HepG2 (cell line): ENCODE results near the gene SCMH1. TPM values are rescaled to one million over a fixed set of nuclear protein-coding genes. Genes with fewer than 3 reads are reported as not detected.
A peak's percentile ranks its signal among the peaks of the same experiment; 100 is the strongest.

Experiments
- CBX1 ChIP-seq: IDR thresholded peaks from one replicate; pipeline ENCODE4 v1.6.1; 2016; ENCODE audit warnings: antibody characterized with exemption, low read depth
- CC2D1A ChIP-seq: sonication (generic); formaldehyde crosslinking; IDR thresholded peaks from 2 replicates; pipeline ENCODE4 v1.8.1; 2023; ENCODE audit warnings: mild to moderate bottlenecking, missing genetic modification reagents
- EHMT2 ChIP-seq: fragments of 200-600 bp; sonication (generic); IDR thresholded peaks from 2 replicates; pipeline ENCODE4 v1.7.0; 2017; ENCODE audit warnings: antibody characterized with exemption, low read depth, low read length, borderline replicate concordance
- GATA4 ChIP-seq: sonication (generic); IDR thresholded peaks from 2 replicates; pipeline ENCODE4 v1.6.1; 2016; ENCODE audit warnings: antibody characterized with exemption, low read depth, borderline replicate concordance
- HNRNPUL1 ChIP-seq: fragments of 200-400 bp; formaldehyde crosslinking; IDR thresholded peaks from 2 replicates; pipeline ENCODE4 v1.6.1; 2017; ENCODE audit warnings: low read depth, mild to moderate bottlenecking, low read length, moderate library complexity
- PHF8 ChIP-seq: sonication (generic); formaldehyde crosslinking; IDR thresholded peaks from 2 replicates; pipeline ENCODE4 v1.5.0; 2020; ENCODE audit warnings: missing genetic modification reagents
- POGZ ChIP-seq: sonication (generic); formaldehyde crosslinking; IDR thresholded peaks from 2 replicates; pipeline ENCODE4 v1.4.0; 2020; ENCODE audit warnings: mild to moderate bottlenecking, missing genetic modification reagents
- ZBTB20 ChIP-seq: sonication (generic); formaldehyde crosslinking; IDR thresholded peaks from 2 replicates; pipeline ENCODE4 v1.8.1; 2023; ENCODE audit warnings: missing genetic modification reagents, low read depth, mild to moderate bottlenecking, borderline replicate concordance
- ZNF446 ChIP-seq: sonication (generic); formaldehyde crosslinking; IDR thresholded peaks from 2 replicates; pipeline ENCODE4 v1.5.0; 2020; ENCODE audit warnings: mild to moderate bottlenecking, missing genetic modification reagents
- ZNF558 ChIP-seq: sonication (generic); formaldehyde crosslinking; IDR thresholded peaks from 2 replicates; pipeline ENCODE4 v1.9.0; 2022; ENCODE audit warnings: mild to moderate bottlenecking, missing genetic modification reagents, borderline replicate concordance
- polyA plus RNA-seq, 8 experiments: library from polyadenylated mRNA; depleted of rRNA in 3 of 8; stranded (reverse) in 7 of 8; unstranded in 1 of 8; fragments of >200 nt; fragmentation: Illumina TruSeq in 4 of 8; extraction: Trizol in 4 of 8; gene quantifications; 2 replicates each; pipeline versions ENCODE4 v1.2.1 to v1.2.3, GENCODE V29; 2011 to 2016; ENCODE audit warnings: low read depth in 4 of 8, missing spikeins in 1 of 8, mixed read lengths in 1 of 8; ENCODE audit not compliant: insufficient read depth in 1 of 8
- total RNA-seq, 5 experiments: library from RNA; depleted of rRNA; stranded (reverse); fragments of >200 nt; fragmentation: Illumina TruSeq; extraction: Trizol; gene quantifications; 2 replicates each; pipeline ENCODE4 v1.2.3, GENCODE V29; 2016; ENCODE audit warnings: low read depth in 1 of 5
- TF ChIP-seq, protein P1 (sequence below): sonication (generic); formaldehyde crosslinking; IDR thresholded peaks from 2 replicates; pipeline ENCODE4 v1.5.0; 2020; ENCODE audit warnings: mild to moderate bottlenecking, missing genetic modification reagents
- TF ChIP-seq, protein P2 (sequence below): sonication (generic); formaldehyde crosslinking; IDR thresholded peaks from 2 replicates; pipeline ENCODE4 v1.8.1; 2023; ENCODE audit warnings: mild to moderate bottlenecking, missing genetic modification reagents
- TF ChIP-seq, protein P3 (sequence below): sonication (generic); formaldehyde crosslinking; IDR thresholded peaks from 2 replicates; pipeline ENCODE4 v1.4.0; 2020; ENCODE audit warnings: missing genetic modification reagents, borderline replicate concordance
- TF ChIP-seq, protein P4 (sequence below): sonication (generic); formaldehyde crosslinking; IDR thresholded peaks from 2 replicates; pipeline ENCODE4 v1.5.1; 2020; ENCODE audit warnings: mild to moderate bottlenecking, missing genetic modification reagents, borderline replicate concordance
- TF ChIP-seq, protein P5 (sequence below): sonication (generic); formaldehyde crosslinking; IDR thresholded peaks from 2 replicates; pipeline ENCODE4 v1.4.0; 2020; ENCODE audit warnings: low read depth, mild to moderate bottlenecking, missing genetic modification reagents
- TF ChIP-seq, protein P6 (sequence below): IDR thresholded peaks from 2 replicates; pipeline ENCODE4 v1.6.1; 2012; ENCODE audit warnings: low read depth, low read length, improper control_type of control experiment

The SCMH1 gene
- total and polyA plus RNA-seq, 2 of the 13 experiments (the other 11 are each of a cell fraction or from before 2014, with no cell fraction given) = 41.8 to 52.6 TPM

DNA sequence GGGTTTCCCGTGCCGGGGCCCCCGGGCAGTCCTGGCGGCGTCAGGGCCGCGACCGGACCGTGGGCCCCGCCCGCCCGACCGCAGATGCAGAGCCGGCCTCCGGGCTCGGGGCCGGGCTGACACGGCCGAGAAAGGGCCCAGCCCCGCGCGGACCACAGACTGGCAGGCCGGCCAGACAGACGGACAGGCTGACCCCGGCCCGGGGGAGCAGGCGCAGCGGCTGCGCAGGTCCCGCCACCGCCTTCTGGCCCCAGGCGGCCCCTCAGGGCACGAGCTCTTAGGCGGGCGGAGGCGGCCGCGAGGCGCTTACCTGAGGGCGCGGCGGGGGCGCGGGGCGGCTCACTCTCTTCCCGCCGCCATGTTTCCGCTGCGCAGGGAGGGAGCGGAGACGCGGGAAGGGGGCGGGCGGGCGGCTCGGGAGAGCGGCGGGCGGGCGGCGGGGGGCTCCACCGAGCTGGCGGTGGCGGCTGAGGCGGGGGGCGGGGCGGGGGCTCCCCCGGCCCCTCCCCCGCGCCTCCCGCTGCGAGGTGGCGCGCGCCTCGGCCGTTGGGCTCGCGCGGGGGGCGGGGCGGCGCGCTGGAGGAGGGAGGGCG, at the start of gene SCMH1 (continued):
- TF ChIP-seq, protein P1, sequence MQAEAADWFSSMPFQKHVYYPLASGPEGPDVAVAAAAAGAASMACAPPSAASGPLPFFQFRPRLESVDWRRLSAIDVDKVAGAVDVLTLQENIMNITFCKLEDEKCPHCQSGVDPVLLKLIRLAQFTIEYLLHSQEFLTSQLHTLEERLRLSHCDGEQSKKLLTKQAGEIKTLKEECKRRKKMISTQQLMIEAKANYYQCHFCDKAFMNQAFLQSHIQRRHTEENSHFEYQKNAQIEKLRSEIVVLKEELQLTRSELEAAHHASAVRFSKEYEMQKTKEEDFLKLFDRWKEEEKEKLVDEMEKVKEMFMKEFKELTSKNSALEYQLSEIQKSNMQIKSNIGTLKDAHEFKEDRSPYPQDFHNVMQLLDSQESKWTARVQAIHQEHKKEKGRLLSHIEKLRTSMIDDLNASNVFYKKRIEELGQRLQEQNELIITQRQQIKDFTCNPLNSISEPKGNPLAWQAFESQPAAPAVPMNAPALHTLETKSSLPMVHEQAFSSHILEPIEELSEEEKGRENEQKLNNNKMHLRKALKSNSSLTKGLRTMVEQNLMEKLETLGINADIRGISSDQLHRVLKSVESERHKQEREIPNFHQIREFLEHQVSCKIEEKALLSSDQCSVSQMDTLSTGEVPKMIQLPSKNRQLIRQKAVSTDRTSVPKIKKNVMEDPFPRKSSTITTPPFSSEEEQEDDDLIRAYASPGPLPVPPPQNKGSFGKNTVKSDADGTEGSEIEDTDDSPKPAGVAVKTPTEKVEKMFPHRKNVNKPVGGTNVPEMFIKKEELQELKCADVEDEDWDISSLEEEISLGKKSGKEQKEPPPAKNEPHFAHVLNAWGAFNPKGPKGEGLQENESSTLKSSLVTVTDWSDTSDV (CRISPR knock-in tag) = no peak
- TF ChIP-seq ZNF558 (CRISPR knock-in tag) (0 out of 2 replicates have a peak, but pooled peaks have one; percentile 52), PHF8 (CRISPR knock-in tag) (peak; percentile 33), CC2D1A (CRISPR knock-in tag) (no peak), EHMT2 (no peak), POGZ (CRISPR knock-in tag) (no peak), ZNF446 (CRISPR knock-in tag) (peak; percentile 28; the same call in 1 of the 2 replicates), GATA4 (no peak), HNRNPUL1 (no peak), ZBTB20 (CRISPR knock-in tag) (no peak), CBX1 (no peak)
- TF ChIP-seq, protein P2, sequence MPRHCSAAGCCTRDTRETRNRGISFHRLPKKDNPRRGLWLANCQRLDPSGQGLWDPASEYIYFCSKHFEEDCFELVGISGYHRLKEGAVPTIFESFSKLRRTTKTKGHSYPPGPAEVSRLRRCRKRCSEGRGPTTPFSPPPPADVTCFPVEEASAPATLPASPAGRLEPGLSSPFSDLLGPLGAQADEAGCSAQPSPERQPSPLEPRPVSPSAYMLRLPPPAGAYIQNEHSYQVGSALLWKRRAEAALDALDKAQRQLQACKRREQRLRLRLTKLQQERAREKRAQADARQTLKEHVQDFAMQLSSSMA (CRISPR knock-in tag) = 0 out of 2 replicates have a peak, but pooled peaks have one; percentile 4
- TF ChIP-seq, protein P3, sequence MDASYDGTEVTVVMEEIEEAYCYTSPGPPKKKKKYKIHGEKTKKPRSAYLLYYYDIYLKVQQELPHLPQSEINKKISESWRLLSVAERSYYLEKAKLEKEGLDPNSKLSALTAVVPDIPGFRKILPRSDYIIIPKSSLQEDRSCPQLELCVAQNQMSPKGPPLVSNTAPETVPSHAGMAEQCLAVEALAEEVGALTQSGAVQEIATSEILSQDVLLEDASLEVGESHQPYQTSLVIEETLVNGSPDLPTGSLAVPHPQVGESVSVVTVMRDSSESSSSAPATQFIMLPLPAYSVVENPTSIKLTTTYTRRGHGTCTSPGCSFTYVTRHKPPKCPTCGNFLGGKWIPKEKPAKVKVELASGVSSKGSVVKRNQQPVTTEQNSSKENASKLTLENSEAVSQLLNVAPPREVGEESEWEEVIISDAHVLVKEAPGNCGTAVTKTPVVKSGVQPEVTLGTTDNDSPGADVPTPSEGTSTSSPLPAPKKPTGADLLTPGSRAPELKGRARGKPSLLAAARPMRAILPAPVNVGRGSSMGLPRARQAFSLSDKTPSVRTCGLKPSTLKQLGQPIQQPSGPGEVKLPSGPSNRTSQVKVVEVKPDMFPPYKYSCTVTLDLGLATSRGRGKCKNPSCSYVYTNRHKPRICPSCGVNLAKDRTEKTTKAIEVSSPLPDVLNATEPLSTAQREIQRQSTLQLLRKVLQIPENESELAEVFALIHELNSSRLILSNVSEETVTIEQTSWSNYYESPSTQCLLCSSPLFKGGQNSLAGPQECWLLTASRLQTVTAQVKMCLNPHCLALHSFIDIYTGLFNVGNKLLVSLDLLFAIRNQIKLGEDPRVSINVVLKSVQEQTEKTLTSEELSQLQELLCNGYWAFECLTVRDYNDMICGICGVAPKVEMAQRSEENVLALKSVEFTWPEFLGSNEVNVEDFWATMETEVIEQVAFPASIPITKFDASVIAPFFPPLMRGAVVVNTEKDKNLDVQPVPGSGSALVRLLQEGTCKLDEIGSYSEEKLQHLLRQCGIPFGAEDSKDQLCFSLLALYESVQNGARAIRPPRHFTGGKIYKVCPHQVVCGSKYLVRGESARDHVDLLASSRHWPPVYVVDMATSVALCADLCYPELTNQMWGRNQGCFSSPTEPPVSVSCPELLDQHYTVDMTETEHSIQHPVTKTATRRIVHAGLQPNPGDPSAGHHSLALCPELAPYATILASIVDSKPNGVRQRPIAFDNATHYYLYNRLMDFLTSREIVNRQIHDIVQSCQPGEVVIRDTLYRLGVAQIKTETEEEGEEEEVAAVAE (CRISPR knock-in tag) = no peak
- TF ChIP-seq, protein P4, sequence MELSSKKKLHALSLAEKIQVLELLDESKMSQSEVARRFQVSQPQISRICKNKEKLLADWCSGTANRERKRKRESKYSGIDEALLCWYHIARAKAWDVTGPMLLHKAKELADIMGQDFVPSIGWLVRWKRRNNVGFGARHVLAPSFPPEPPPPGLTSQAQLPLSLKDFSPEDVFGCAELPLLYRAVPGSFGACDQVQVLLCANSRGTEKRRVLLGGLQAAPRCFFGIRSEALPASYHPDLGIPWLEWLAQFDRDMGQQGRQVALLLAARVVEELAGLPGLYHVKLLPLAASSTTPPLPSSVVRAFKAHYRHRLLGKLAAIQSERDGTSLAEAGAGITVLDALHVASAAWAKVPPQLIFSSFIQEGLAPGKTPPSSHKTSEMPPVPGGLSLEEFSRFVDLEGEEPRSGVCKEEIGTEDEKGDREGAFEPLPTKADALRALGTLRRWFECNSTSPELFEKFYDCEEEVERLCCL (CRISPR knock-in tag) = no peak
- TF ChIP-seq, protein P5, sequence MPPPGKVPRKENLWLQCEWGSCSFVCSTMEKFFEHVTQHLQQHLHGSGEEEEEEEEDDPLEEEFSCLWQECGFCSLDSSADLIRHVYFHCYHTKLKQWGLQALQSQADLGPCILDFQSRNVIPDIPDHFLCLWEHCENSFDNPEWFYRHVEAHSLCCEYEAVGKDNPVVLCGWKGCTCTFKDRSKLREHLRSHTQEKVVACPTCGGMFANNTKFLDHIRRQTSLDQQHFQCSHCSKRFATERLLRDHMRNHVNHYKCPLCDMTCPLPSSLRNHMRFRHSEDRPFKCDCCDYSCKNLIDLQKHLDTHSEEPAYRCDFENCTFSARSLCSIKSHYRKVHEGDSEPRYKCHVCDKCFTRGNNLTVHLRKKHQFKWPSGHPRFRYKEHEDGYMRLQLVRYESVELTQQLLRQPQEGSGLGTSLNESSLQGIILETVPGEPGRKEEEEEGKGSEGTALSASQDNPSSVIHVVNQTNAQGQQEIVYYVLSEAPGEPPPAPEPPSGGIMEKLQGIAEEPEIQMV (CRISPR knock-in tag) = no peak
- TF ChIP-seq, protein P6, sequence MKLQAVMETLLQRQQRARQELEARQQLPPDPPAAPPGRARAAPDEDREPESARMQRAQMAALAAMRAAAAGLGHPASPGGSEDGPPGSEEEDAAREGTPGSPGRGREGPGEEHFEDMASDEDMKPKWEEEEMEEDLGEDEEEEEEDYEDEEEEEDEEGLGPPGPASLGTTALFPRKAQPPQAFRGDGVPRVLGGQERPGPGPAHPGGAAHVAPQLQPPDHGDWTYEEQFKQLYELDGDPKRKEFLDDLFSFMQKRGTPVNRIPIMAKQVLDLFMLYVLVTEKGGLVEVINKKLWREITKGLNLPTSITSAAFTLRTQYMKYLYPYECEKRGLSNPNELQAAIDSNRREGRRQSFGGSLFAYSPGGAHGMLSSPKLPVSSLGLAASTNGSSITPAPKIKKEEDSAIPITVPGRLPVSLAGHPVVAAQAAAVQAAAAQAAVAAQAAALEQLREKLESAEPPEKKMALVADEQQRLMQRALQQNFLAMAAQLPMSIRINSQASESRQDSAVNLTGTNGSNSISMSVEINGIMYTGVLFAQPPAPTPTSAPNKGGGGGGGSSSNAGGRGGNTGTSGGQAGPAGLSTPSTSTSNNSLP = no peak
